HG03097 (cell line): ENCODE results near the gene FAR2.
"Not testable (repeated sequence)": the region's sequence is repeated elsewhere in the genome, so short reads cannot be mapped to it uniquely, and the experiment has no call there.

Experiments used
- ATAC-seq: cut with Tn5 transposase; IDR thresholded peaks from one replicate; pipeline ENCODE4 v1.9.1; 2021; ENCODE audit not compliant: unreplicated experiment, low FRiP score

Gene FAR2

GRCh38 chr12:29152223-29152868 is 3.3 kb downstream of the FAR2 start:
- peak; percentile 49 for ATAC-seq

GRCh38 chr12:29152981-29153630 is 4.0 kb downstream of the FAR2 start:
- ATAC-seq, result no peak

GRCh38 chr12:29155079-29155478 is 6.0 kb downstream of the FAR2 start:
- peak; percentile 58 for ATAC-seq

GRCh38 chr12:29157486-29157946 is 8.4 kb downstream of the FAR2 start:
- no peak for ATAC-seq

- ATAC-seq, result no peak
Measured at GRCh38 chr12:29158115-29158763, 9.2 kb downstream of the FAR2 start.

GRCh38 chr12:29159661-29160060 is 10.6 kb downstream of the FAR2 start:
- ATAC-seq, result no peak

- no peak for ATAC-seq
Measured at GRCh38 chr12:29160230-29160629, 11.2 kb downstream of the FAR2 start.

- ATAC-seq, result no peak
Measured at GRCh38 chr12:29163146-29163545, 14.1 kb downstream of the FAR2 start.

- peak; percentile 99 for ATAC-seq
Measured at GRCh38 chr12:29164477-29165393, 15.7 kb downstream of the FAR2 start.

- no peak for ATAC-seq
Measured at GRCh38 chr12:29167445-29167844, 18.4 kb downstream of the FAR2 start.

- ATAC-seq, result no peak
Measured at GRCh38 chr12:29167988-29168387, 18.9 kb downstream of the FAR2 start.

- not testable (repeated sequence) for ATAC-seq
Measured at GRCh38 chr12:29169978-29170377, 20.9 kb downstream of the FAR2 start.

- ATAC-seq, result not testable (repeated sequence)
Measured at GRCh38 chr12:29170478-29171084, 21.5 kb downstream of the FAR2 start.

- no peak for ATAC-seq
Measured at GRCh38 chr12:29171421-29172258, 22.6 kb downstream of the FAR2 start.

- ATAC-seq, result no peak
Measured at GRCh38 chr12:29176941-29177340, 27.9 kb downstream of the FAR2 start.

GRCh38 chr12:29182247-29182646 is 33.2 kb downstream of the FAR2 start:
- not testable (repeated sequence) for ATAC-seq

- no peak for ATAC-seq
Measured at GRCh38 chr12:29187756-29188155, 38.7 kb downstream of the FAR2 start.

GRCh38 chr12:29191267-29191850 is 42.3 kb downstream of the FAR2 start:
- no peak for ATAC-seq

GRCh38 chr12:29198901-29199300 is 49.8 kb downstream of the FAR2 start:
- ATAC-seq, result no peak
